SK-N-MC (cell line): ENCODE data around the gene DENND1C.

ENCODE experiments used
- DNase-seq: peaks from one replicate; pipeline ENCODE4 v3.0.0-alpha.2; 2011; ENCODE audit warnings: low read depth, low spot score
- H3K27ac ChIP-seq: fragments of 200-600 bp; sonication (generic); 2 replicates; pipeline ENCODE4 v1.5.1; 2016; ENCODE audit warnings: mixed run types
- H3K36me3 ChIP-seq: fragments of 200-600 bp; sonication (generic); 2 replicates; pipeline ENCODE4 v1.6.1; 2017; ENCODE audit warnings: antibody characterized with exemption, low read length, mixed read lengths; ENCODE audit not compliant: insufficient read depth
- H3K4me3 ChIP-seq: fragments of 200-600 bp; sonication (generic); 2 replicates; pipeline ENCODE4 v1.5.1; 2016
- H3K9ac ChIP-seq: fragments of 200-600 bp; sonication (generic); 2 replicates; pipeline ENCODE4 v1.8.0; 2017; ENCODE audit warnings: mixed run types, mixed read lengths; ENCODE audit not compliant: insufficient read length
- H3K9me3 ChIP-seq: fragments of 200-600 bp; sonication (generic); 2 replicates; pipeline ENCODE4 v1.6.1; 2017; ENCODE audit warnings: low read depth, mild to moderate bottlenecking, antibody characterized with exemption, low read length, moderate library complexity, mixed read lengths
- EZH2 ChIP-seq: fragments of 200-600 bp; sonication (generic); IDR thresholded peaks from one replicate; pipeline ENCODE4 v1.6.1; 2017; ENCODE audit warnings: antibody characterized with exemption
- FOXP2 ChIP-seq: optimal IDR thresholded peaks from 2 replicates; pipeline ENCODE3; 2011; ENCODE audit warnings: mild to moderate bottlenecking, moderate library complexity; ENCODE audit not compliant: insufficient read depth; ENCODE audit errors: extremely low read length, control extremely low read depth
- POLR2AphosphoS5 ChIP-seq: IDR thresholded peaks from 2 replicates; pipeline ENCODE4 v1.6.1; 2012; ENCODE audit warnings: mild to moderate bottlenecking, low read depth, low read length, borderline replicate concordance

The DENND1C gene

GRCh38 chr19:6455924-6456323, 25.7 kb downstream of the DENND1C start:
- Histone ChIP-seq H3K27ac (no peak overlapping the region), H3K9me3 (no peaks in the 10 kb centered on the region), H3K36me3 (peaks cover 25% of the 10 kb centered on the region; the same call in 1 of the 2 replicates), H3K4me3 (no peak overlapping the region), H3K9ac (no peak overlapping the region)
- TF ChIP-seq FOXP2 (no peak), EZH2 (no peak)
- no peak for DNase-seq

GRCh38 chr19:6453951-6454565, 27.5 kb downstream of the DENND1C start:
- DNase-seq, result no peak
- H3K9ac ChIP-seq, result no peak overlapping the region
- no peak overlapping the region for H3K27ac ChIP-seq
- no peak overlapping the region for H3K4me3 ChIP-seq
- no peaks in the 10 kb centered on the region for H3K9me3 ChIP-seq
- TF ChIP-seq FOXP2 (no peak), POLR2AphosphoS5 (no peak), EZH2 (no peak)
- H3K36me3 ChIP-seq, result peaks cover 25% of the 10 kb centered on the region; the same call in 1 of the 2 replicates

- no peak for TF ChIP-seq POLR2AphosphoS5
- TF ChIP-seq EZH2, result no peak
- no peak for TF ChIP-seq FOXP2
- H3K36me3 ChIP-seq, result peaks cover 25% of the 10 kb centered on the region; the same call in 1 of the 2 replicates
- H3K9me3 ChIP-seq, result no peaks in the 10 kb centered on the region
- DNase-seq, result no peak
- no peak overlapping the region for H3K9ac ChIP-seq
- no peak overlapping the region for H3K27ac ChIP-seq
- no peak overlapping the region for H3K4me3 ChIP-seq
Measured at GRCh38 chr19:6452899-6453298, 28.7 kb downstream of the DENND1C start.

- Histone ChIP-seq H3K27ac (no peak overlapping the region), H3K4me3 (no peak overlapping the region), H3K9ac (no peak overlapping the region), H3K36me3 (peaks cover 25% of the 10 kb centered on the region; the same call in 1 of the 2 replicates), H3K9me3 (no peaks in the 10 kb centered on the region)
- TF ChIP-seq POLR2AphosphoS5, result no peak
- no peak for TF ChIP-seq EZH2
- no peak for TF ChIP-seq FOXP2
- DNase-seq, result no peak
Measured at GRCh38 chr19:6452223-6452614, 29.4 kb downstream of the DENND1C start.

GRCh38 chr19:6451583-6452222, 29.9 kb downstream of the DENND1C start:
- no peak for DNase-seq
- Histone ChIP-seq H3K9ac (no peak overlapping the region), H3K27ac (no peak overlapping the region), H3K36me3 (peaks cover 25% of the 10 kb centered on the region; the same call in 1 of the 2 replicates), H3K4me3 (no peak overlapping the region), H3K9me3 (no peaks in the 10 kb centered on the region)
- TF ChIP-seq POLR2AphosphoS5 (no peak), EZH2 (no peak), FOXP2 (no peak)

- Histone ChIP-seq H3K27ac (no peak overlapping the region), H3K36me3 (peaks cover 20% of the 10 kb centered on the region; the same call in 1 of the 2 replicates), H3K4me3 (no peak overlapping the region), H3K9me3 (no peaks in the 10 kb centered on the region), H3K9ac (no peak overlapping the region)
- TF ChIP-seq FOXP2, result no peak
- no peak for TF ChIP-seq POLR2AphosphoS5
- no peak for TF ChIP-seq EZH2
- DNase-seq, result no peak
Measured at GRCh38 chr19:6450166-6450565, 31.4 kb downstream of the DENND1C start.

GRCh38 chr19:6448045-6448444, 33.5 kb downstream of the DENND1C start:
- TF ChIP-seq FOXP2 (no peak), POLR2AphosphoS5 (no peak), EZH2 (no peak)
- H3K27ac ChIP-seq, result no peak overlapping the region
- H3K36me3 ChIP-seq, result no peaks in the 10 kb centered on the region

GRCh38 chr19:6446452-6446851, 35.1 kb downstream of the DENND1C start:
- DNase-seq, result no peak
- Histone ChIP-seq H3K27ac (no peak overlapping the region), H3K4me3 (no peak overlapping the region), H3K9me3 (no peaks in the 10 kb centered on the region), H3K36me3 (no peaks in the 10 kb centered on the region), H3K9ac (no peak overlapping the region)
- TF ChIP-seq FOXP2 (no peak), EZH2 (no peak), POLR2AphosphoS5 (no peak)

More at GRCh38 chr19:6448045-6448444, 33.5 kb downstream of the DENND1C start:
- no peak overlapping the region for H3K9ac ChIP-seq
- H3K9me3 ChIP-seq, result no peaks in the 10 kb centered on the region
- H3K4me3 ChIP-seq, result no peak overlapping the region
- no peak for DNase-seq
